ENCODE measurements around the gene HSPD1. TPM values are rescaled to one million over a fixed set of nuclear protein-coding genes. Genes with fewer than 3 reads are reported as not detected.
"Not testable (repeated sequence)": the region's sequence is repeated elsewhere in the genome, so short reads cannot be mapped to it uniquely, and the experiment has no call there.

HSPD1 gene
- polyA plus RNA-seq, 3 donors = 602 to 701 (median 616) TPM

- no peak for DNase-seq (ENCODE audit: extremely low read depth in 1 of 11, low read depth in 9 of 11, low spot score in 4 of 11)
Observed at GRCh38 chr2:197455428-197455827, 44.2 kb downstream of the HSPD1 start.

- no peak for DNase-seq (ENCODE audit: extremely low read depth in 1 of 11, low read depth in 9 of 11, low spot score in 4 of 11)
Observed at GRCh38 chr2:197454923-197455322, 44.7 kb downstream of the HSPD1 start.

GRCh38 chr2:197453914-197454398 is 45.7 kb downstream of the HSPD1 start:
- DNase-seq (ENCODE audit: extremely low read depth in 1 of 11, low read depth in 9 of 11, low spot score in 4 of 11) = peak in 4 of 11 donors; percentile 19 to 74 (median 56)

GRCh38 chr2:197453123-197453913 is 46.3 kb downstream of the HSPD1 start, which contains the start of gene COQ10B:
COQ10B (plus strand) TSS chr2:197453552; CDS start chr2:197453561, 9 bp downstream.
- DNase-seq (ENCODE audit: extremely low read depth in 1 of 11, low read depth in 9 of 11, low spot score in 4 of 11) = peak; percentile 95 to 100 (median 99)

- no peak for DNase-seq (ENCODE audit: extremely low read depth in 1 of 11, low read depth in 9 of 11, low spot score in 4 of 11)
Observed at GRCh38 chr2:197452754-197453122, 46.9 kb downstream of the HSPD1 start.

GRCh38 chr2:197450935-197451358 is 48.7 kb downstream of the HSPD1 start:
- DNase-seq (ENCODE audit: extremely low read depth in 1 of 11, low read depth in 9 of 11, low spot score in 4 of 11) = not testable (repeated sequence)

- DNase-seq (ENCODE audit: extremely low read depth in 1 of 11, low read depth in 9 of 11, low spot score in 4 of 11) = no peak
Observed at GRCh38 chr2:197450465-197450864, 49.2 kb downstream of the HSPD1 start.

GRCh38 chr2:197446844-197447243 is 52.8 kb downstream of the HSPD1 start:
- no peak for DNase-seq (ENCODE audit: extremely low read depth in 1 of 11, low read depth in 9 of 11, low spot score in 4 of 11)

- DNase-seq (ENCODE audit: extremely low read depth in 1 of 11, low read depth in 9 of 11, low spot score in 4 of 11) = no peak
Observed at GRCh38 chr2:197445746-197446145, 53.9 kb downstream of the HSPD1 start.

- DNase-seq (ENCODE audit: extremely low read depth in 1 of 11, low read depth in 9 of 11, low spot score in 4 of 11) = no peak
Observed at GRCh38 chr2:197442857-197443256, 56.8 kb downstream of the HSPD1 start.

GRCh38 chr2:197437380-197437779 is 62.3 kb downstream of the HSPD1 start:
- DNase-seq (ENCODE audit: extremely low read depth in 1 of 11, low read depth in 9 of 11, low spot score in 4 of 11) = no peak

Other genes with a start within 250 kb of the HSPD1 start
- gene ANKRD44, start 189.1 kb downstream of the HSPD1 start, polyA plus RNA-seq (ENCODE audit: insufficient read length in 3 of 3) = 10 to 100 TPM; 10.1 to 16.0 (median 11.5) TPM
- gene SF3B1, start 64.8 kb downstream of the HSPD1 start, polyA plus RNA-seq (ENCODE audit: insufficient read length in 3 of 3) = 100 to 1,000 TPM; 514 to 635 (median 564) TPM
- gene COQ10B, start 46.3 kb downstream of the HSPD1 start, polyA plus RNA-seq (ENCODE audit: insufficient read length in 3 of 3) = 10 to 100 TPM; 15.6 to 20.3 (median 15.9) TPM
- 100 to 1,000 TPM; 214 to 298 (median 286) TPM for gene HSPE1, start 539 bp upstream of the HSPD1 start, polyA plus RNA-seq (ENCODE audit: insufficient read length in 3 of 3)
- gene MOB4, start 16.2 kb upstream of the HSPD1 start, polyA plus RNA-seq (ENCODE audit: insufficient read length in 3 of 3) = 10 to 100 TPM; 39.7 to 56.6 (median 41.6) TPM
- 10 to 100 TPM; 17.2 to 18.6 (median 17.4) TPM for gene RFTN2, start 175.7 kb upstream of the HSPD1 start, polyA plus RNA-seq (ENCODE audit: insufficient read length in 3 of 3)
- 1 to 10 TPM; 7.0 to 8.0 (median 7.8) TPM for gene MARS2, start 205.5 kb upstream of the HSPD1 start, polyA plus RNA-seq (ENCODE audit: insufficient read length in 3 of 3)

Data from renal cortex interstitium (tissue), 11 donors.